GM18520 (cell line): ENCODE data around the gene CDK5R1.
"Not testable (repeated sequence)": the region's sequence is repeated elsewhere in the genome, so short reads cannot be mapped to it uniquely, and the experiment has no call there.

Source experiments
- ATAC-seq: cut with Tn5 transposase; IDR thresholded peaks from one replicate; pipeline ENCODE4 v1.9.1; 2021; ENCODE audit not compliant: unreplicated experiment

The CDK5R1 gene

DNA sequence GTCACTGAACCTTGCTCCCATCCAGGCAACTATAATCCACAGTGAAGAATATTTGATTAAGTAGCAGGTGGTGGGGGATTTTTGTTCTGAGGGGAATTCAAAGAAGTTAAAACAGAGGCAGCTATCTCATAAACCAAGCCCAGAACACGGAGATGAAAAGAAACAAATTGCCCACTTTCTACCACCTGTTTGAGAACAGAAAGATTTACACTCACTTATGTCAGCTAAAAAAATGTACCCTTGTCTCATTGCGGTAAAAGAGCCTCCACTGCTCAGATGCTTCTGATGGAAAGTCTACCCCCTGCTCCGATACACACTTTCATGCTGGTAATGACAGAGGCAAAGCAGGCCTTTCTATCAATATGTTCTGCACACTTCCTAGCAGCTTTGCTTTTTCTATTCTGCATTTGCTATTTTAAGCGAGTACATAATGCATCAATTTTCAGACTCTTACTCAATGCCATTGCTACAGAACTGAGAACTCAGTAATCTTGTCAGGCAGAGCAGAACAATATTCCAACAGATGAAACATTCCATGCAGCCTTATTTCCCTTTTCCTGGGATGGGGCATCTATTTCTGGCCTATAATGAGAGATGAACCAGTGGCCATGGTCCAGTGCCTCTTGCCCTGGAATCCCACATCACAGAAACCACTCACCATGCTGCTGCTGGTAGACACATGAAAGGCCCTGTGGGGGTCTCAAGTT is 29.0 kb downstream of the CDK5R1 start:
- ATAC-seq: peak; percentile 35

DNA sequence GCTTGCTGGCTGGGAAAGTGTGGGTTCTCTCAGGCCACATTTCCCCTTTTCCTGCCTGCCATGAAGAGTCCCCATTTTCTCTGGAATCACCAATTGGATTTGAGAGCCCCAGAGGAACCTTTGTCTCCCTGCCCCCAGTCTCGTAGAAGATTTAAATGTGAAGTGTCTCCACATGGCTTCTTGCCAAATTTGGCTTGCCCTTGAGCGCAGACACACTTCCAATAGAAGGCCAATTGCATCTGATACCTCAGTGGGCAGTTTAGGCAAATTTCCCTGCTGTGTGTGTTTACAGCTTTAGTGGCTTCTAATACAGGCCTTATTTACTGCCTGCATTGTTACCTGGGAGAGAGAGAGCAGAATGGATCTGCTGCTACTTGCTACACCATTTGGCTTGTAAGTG is 29.7 kb downstream of the CDK5R1 start:
- ATAC-seq: no peak

DNA sequence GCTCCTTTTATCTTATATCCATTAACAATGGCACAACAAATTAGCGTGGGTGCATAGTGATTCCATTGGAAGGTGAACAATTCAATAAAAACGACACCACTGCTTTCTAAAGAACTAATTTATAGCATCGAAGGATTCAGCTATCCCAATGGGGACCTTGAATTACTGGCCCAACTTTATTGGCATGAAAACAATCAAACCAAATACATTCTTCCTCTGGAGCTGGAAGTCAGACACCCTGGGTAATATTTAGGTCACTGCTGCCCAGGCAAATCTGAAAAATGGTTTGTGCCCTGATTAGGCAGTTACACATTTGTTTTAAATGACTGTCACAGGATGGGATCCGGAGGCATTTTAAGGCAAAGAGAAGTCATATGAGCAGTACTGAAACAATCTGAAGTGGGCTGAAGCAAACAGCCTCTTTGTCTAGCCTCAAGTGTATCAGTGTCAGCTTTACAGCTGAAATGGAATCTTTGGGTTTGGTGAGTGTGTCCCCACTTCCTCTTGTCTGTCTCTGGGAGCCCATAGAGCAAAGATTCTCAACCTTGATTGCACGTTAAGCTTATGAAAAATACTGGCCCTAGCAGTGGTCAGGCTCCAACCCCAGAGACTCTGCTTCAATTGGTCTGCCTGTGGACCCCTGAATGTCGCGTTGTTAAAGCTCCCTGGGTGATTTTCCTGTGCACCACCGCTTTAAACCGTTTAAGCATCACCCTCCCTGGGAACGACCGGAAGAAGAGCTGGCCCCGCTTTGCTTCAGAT is 30.3 kb downstream of the CDK5R1 start:
- no peak for ATAC-seq

DNA sequence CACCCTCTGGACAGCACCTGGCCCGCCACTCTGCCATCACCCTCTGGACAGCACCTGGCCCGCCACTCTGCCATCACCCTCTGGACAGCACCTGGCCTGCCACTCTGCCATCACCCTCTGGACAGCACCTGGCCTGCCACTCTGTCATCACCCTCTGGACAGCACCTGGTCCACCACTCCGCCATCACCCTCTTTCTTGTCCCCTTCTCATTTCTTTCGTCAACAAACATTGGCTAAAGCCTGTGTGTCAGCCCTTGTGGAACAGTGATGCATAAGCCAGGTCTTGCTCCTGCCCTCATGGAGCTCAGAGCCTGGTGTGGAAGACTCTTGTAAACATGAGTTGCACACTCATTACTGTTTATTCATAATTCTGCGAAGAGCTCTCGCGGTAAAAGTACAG is 31.2 kb downstream of the CDK5R1 start:
- ATAC-seq: no peak

DNA sequence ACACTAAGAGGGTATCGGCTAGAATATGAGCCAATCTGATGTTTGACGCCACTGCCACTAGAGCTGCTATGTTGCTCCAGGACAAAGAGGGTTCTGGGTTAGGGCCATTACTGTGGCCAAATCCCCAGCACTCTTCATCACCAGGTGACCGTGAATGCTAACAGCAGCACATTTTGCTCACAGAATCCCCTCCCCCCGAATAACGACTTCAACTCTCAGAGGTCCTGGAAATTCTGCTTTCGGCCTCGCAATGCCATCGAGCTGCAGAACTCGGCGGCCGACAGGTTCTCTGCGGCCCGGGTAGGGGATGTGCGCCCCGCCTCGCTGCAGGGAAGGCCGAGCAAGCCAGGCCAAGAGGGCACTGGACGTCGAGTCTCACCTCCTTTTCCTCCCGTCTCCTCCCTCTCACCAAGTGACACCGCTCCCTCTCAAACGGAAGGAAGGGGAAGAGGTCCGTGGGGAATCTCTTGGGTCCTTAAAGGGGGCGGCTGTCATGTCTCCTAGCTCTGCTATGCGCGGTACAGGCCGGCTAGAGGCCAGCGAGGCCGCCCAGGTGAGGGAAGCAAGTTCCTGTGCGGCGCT is 31.9 kb downstream of the CDK5R1 start:
- no peak for ATAC-seq

DNA sequence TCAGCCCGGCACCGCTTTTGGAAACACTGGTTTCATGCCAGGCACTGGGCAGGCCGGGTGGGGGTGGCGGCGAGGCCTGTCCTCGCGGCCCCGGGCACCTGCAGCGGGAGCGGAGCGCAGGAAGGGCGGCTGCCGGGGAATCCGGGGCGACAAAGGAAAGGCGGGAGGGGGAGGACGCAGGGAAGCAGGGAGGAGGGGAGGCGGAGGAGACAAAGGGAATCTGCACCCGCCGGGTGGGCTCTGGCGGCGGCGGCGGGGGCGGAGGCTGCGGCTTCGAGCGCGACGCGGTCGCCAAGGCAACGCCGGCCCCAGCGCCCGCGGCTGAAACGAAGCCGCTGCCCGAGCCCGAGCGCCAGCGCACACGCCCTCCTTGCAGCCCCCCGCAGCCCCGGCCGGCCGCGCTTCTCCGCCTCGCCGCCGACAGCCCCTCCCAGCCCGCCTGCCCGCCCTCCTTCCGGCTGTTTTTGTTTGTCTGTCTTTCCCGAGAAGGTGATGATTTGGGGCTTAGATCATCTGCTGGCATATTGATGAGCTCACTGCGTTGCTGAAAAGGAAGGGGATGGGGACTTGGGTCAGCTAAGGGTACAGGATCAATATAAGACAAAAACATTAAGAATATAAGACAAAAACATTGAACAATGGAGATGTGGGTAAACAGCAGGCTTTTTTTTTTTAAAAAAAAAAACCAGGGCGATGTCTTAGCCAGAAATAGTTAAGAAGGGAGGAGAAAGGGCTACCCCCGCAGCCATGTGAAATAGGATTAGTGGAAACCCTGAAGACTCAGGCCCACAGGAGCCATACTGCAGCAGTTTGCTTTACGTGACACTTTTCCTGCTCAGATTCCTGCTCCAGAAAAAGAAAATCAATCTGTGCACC is 32.7 kb downstream of the CDK5R1 start:
- no peak for ATAC-seq

DNA sequence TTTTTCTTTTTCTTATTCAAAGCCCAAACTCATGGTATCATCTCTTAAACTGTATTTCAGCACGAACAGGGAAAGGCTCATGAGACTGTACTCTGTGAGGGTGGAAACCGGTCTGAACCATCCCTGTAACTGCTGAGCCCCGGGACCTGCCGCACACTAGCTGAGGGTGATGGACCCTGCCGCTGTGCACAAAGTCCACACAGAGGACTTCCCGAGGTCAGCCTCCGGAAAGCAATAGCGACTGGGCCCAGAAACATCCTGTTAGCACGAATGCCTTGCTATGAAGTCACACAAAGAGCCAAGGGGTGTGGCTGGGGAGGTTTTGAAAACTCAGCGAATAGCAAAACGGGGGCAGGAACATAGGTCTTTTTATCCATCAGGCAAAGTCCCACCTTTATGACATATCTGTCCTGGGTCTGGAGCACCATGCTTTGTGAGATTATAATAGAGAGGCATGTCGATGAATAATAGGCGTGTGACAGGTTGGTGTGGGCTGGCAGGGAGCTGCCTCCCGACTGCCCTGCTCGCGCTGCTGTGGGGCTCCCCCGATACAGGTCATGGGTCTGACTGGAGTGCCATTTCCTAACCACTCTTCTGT is 33.4 kb downstream of the CDK5R1 start:
- no peak for ATAC-seq

DNA sequence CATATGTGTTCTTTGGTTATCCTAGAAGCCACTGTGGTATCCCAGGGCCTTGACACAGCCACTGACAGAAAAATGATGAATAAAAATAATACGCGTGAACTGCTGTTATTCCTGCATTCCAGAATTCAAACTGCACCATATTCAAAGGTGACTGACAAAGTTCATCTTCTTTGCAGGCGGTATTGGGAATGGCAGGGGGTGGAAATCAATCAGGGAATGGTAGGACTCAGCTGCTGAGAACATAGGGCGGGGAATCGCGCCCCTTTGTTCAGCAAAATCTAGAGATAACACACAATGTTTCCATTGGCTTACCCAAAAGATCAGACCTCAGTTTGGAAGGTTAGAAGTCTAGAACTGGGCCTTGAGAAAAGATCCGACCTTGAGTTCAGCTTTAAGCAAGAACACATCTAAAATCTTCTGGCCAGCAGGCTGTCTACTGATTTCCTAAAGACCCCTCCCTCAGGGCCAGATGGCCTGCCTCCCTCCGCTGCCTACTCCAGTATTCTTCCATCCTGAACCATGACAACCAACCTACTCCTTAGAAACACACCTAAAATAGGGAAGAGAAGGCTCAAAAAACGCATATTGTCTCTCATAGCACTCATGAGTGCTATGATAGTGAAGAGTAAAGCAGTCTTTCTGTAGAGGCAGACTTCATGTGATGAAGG is 34.1 kb downstream of the CDK5R1 start:
- no peak for ATAC-seq

DNA sequence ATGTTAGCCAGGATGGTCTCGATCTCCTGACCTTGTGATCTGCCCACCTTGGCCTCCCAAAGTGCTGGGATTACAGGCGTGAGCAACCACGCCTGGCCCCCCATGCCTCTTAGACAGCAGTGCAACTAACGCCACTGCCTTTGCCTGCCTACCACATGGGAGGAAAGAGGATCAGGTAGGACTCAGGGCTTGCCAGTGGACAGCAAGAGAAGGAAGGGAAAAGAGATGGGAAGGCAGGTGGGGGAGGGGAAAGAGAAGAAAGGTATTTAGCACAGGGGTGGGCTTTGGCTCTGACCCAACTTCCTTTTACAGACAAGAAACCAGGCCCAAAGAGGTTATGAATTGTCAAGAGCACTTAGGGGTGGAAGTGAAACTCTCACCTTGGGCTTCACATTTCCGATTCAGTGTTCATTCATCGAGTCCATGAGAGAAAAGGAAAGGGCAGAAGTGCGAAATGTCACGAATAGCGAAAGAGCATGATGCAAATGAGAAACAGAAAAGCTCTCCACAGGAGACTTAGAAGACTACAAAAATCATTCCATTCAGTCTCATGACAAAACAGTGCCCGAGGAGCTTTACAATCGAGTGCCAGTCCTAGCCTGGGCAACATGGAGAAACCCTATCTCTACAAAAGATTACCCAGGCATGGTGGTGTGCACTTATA is 36.4 kb downstream of the CDK5R1 start:
- peak; percentile 46 for ATAC-seq

DNA sequence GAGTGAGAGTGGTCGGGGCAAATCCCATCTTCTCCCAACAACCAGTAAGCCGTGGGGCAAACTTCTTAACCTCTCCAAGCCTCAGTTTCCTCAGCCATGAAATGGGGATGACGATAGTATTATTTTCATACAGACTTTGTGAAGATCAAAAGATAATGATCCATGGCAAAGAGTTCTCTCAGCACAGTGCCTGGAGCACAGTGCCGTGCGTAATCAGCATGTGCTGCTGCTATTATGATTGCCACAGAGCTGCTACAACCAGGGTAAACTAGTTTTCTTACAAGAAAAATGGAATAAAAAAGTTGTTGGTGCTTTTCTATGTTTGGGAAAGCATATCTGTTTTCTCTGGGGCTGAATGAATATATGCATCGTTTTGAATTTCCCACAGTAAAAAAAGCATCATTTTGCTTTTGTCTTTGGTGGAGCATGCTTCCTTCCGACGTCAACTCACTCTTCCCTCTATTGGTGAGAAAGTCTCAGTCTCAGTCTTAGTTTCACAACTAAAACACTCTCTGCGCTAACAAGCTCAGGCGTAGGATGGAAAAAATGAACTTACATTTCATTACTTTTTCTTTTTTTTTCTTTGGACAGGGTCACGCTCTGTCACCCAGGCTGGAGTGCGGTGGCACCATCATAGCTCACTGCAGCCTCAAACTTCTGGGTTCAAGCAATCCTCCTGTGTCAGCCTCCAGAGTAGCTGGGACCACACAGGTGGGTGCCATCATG is 37.2 kb downstream of the CDK5R1 start:
- peak; percentile 51 for ATAC-seq

DNA sequence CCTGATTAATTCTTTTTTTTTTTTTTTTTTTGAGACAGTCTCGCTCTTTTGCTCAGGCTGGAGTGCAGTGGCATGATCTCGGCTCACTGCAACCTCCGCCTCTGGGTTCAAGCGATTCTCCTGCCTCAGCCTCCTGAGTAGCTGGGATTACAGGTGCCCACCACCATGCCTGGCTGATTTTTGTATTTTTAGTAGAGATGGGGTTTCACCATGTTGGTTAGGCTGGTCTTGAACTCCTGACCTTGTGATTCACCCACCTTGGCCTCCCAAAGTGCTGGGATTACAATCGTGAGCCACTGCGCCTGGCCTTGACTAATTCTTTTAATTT is 37.7 kb downstream of the CDK5R1 start:
- not testable (repeated sequence) for ATAC-seq

DNA sequence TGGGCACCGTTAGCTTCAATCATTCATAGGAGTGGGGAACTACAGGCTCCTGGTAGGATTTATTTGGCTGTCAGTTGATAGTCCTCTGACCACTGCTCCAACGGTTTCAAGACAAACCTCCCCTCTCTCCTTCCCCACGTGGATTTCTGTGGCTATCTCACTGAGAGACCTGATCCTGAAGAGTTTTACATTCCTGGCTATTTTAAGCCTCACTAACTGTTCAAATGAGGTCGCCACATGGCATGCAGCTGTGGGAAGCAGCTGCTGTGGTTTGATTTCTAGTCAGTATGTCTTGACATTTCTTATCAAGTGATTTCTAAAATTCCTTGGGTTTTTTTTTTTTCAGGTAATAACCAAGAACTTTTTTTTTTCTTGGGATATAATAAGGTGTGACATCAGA is 38.3 kb downstream of the CDK5R1 start:
- no peak for ATAC-seq

DNA sequence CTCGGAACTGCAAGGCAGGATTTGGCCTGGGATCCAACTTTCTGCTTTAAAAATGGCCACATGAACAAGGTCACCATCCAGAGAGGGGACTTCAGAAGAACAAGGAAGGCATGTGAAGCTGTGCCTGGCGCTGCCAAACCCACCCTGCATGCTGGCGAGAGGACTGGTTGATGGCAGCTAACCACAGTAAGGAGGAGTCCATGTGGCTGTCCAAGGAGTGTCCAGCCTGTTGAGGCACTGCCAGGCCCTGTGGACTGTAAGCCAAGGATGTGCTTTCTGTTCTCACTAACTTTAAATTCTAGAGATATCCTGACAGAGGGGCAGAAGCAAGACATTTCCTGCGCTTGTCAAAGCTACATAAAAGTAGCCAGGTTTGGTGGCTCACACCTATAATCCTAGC is 40.4 kb downstream of the CDK5R1 start:
- no peak for ATAC-seq

DNA sequence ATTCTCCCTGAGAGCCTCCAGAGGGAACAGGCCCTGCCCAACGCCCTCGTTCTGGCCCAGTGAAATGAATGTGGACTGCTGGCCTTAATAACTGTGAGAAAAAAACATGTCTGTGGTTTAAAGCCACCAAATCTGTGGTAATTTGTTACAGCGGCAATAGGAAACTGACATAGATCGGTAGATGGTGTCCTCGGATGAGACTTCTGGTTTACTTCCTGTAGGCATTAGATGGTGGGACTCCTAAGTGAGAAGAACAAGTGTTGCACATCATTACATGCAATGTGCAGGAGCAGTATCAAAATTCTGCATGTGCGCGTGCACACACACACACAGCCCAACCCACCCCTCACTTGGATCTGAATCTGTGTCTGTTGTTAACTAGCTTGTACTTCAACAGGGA is 42.0 kb downstream of the CDK5R1 start:
- ATAC-seq: no peak

DNA sequence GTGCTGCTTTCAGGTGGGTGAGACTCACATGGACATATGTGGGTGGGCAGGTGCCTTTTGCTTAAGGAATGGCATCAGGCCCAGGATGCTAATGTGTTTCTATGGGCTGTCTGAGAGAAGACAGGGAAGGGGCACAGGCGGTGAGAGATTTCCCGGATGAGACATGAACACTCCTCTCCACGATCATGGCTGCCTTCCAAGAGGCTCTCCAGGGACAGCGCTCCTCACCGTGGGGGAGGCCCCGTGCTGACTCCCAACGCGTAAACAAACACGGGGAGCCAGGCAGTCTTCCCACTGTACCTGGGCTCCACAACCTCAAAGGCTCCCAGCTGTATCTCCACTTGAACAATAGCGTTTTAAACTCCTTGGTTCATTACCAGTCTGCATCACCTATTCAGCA is 42.8 kb downstream of the CDK5R1 start:
- ATAC-seq: no peak

DNA sequence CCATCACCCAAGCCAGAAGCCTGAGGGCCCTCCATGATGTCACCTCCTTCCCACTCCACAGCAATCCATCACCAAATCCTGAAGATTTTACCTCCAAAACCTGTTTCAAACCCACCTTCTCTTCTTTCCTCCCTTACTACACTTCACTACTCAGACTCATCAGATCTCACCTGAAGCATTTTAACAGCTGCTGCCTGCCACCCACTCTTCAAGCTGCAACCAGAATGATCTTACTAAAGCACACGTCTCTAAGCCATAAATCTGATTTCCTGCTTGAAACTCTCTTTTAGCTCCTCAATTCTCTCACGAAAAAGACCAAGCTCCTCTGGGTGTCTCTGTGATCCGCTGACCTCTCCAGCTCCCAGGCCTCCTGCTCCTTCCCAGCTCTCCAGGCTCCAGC is 46.5 kb downstream of the CDK5R1 start:
- ATAC-seq: no peak

DNA sequence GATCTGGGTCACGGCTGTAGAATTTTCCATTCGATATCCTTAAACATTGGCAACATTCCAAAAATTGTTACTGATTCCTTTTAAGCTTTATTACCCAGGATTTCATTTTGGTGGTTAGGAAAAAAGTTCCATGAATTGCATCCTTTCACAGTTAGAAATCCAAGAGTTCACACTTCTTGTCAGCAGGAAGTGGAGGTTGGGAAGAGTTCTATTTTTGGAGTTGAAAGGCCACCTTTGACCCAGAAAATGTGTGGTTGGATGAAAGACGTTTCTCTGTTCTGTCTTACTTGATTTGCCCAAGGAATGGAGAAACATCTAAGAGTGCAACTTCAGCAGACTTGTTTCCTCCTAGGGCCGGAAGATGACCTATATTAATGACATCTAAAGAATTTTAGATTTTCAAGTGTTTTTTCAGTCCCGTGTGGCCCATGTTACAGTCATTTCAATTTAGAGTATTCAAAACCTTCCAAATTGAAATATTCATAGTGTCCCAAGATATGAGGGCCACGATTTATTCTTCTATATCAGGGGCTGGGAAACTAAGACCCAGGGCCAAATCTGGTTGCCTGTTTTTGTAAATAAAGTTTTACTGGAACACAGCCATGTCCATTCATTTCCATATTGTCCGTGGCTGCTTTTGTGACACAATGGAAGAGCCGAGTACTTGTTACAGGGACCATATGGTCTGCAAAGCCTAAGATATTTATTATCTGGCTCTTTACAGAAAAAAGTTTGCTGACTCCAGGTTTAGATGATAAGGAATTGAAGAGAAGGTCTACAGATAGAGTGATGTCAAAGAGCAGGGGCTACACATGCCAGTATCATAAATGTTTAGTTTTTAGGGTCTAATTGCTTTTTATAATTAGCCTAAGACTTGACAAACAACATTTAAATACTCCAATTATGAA is 50.2 kb downstream of the CDK5R1 start:
- ATAC-seq: no peak
